HUES6 (cell line): ENCODE results near the gene PRDM4.

Experiments used
- H3K27ac ChIP-seq: 2 replicates; pipeline ENCODE4 v1.7.0; 2013; ENCODE audit warnings: low read depth, mild to moderate bottlenecking, low read length, inconsistent platforms
- H3K27me3 ChIP-seq: 2 replicates; pipeline ENCODE4 v1.6.1; 2013; ENCODE audit warnings: low read length; ENCODE audit not compliant: control insufficient read depth, insufficient read depth
- H3K36me3 ChIP-seq: 2 replicates; pipeline ENCODE4 v1.6.1; 2013; ENCODE audit warnings: low read length; ENCODE audit not compliant: control insufficient read depth, insufficient read depth
- H3K4me1 ChIP-seq: 2 replicates; pipeline ENCODE4 v1.6.1; 2013; ENCODE audit warnings: low read length; ENCODE audit not compliant: control insufficient read depth, insufficient read depth
- H3K4me3 ChIP-seq: 2 replicates; pipeline ENCODE4 v1.5.1; 2013; ENCODE audit warnings: low read depth, low read length
- H3K9ac ChIP-seq: one replicate; pipeline ENCODE4 v1.6.1; 2013; ENCODE audit warnings: mild to moderate bottlenecking, low read length
- H3K9me3 ChIP-seq: 2 replicates; pipeline ENCODE4 v1.6.1; 2013; ENCODE audit warnings: low read depth, low read length; ENCODE audit not compliant: control insufficient read depth, insufficient read depth

PRDM4 gene, protein sequence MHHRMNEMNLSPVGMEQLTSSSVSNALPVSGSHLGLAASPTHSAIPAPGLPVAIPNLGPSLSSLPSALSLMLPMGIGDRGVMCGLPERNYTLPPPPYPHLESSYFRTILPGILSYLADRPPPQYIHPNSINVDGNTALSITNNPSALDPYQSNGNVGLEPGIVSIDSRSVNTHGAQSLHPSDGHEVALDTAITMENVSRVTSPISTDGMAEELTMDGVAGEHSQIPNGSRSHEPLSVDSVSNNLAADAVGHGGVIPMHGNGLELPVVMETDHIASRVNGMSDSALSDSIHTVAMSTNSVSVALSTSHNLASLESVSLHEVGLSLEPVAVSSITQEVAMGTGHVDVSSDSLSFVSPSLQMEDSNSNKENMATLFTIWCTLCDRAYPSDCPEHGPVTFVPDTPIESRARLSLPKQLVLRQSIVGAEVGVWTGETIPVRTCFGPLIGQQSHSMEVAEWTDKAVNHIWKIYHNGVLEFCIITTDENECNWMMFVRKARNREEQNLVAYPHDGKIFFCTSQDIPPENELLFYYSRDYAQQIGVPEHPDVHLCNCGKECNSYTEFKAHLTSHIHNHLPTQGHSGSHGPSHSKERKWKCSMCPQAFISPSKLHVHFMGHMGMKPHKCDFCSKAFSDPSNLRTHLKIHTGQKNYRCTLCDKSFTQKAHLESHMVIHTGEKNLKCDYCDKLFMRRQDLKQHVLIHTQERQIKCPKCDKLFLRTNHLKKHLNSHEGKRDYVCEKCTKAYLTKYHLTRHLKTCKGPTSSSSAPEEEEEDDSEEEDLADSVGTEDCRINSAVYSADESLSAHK

DNA sequence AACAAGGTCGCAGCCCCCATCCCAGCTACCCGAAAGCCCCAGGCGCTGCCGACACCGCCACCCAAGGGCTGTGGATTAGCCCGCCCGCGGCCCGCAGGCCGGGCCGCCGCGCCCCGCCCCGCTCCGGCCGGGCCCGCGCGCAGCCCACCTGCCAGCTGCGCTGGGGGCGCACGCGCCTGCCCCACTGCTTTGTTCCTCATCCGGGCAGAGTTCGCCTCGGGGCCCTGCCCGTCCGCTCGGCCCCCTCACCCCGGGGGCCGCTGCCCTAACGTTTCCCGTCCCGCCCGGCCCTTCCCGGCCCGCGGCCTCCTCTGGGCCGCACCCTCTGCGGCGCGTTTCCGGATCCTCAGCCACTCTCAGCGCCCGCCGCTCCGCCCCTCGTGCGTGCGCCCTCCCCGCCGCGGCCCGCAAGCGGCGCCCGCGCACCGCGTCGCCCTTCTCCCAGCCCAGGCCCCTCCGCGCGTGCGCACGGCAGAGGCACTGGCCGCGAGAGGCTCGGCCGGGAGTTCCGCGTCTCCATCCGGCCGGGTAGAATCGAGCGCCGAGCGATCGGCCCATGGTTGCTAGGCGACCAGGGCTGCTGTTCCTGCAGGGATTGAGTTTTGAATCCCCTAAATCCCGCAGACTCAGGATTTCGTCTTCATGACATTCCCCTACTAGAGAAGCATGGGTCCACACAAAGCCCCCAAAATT, at the start of gene PRDM4:
Gene PRDM4, minus strand, starts transcription at position 329 of the 693 bp plus-strand sequence. CDS start 622 bp downstream, outside the sequence.
- Histone ChIP-seq H3K27ac (peak within 1 kb of the TSS; percentile 3), H3K4me3 (peak within 1 kb of the TSS; percentile 84), H3K27me3 (peaks cover 2% of the 10 kb centered on the region; the same call in 1 of the 2 replicates), H3K9ac (peak within 1 kb of the TSS; percentile 91), H3K9me3 (no peaks in the 10 kb centered on the region), H3K36me3 (peaks cover 25% of the 10 kb centered on the region), H3K4me1 (peaks cover 19% of the 10 kb centered on the region)

DNA sequence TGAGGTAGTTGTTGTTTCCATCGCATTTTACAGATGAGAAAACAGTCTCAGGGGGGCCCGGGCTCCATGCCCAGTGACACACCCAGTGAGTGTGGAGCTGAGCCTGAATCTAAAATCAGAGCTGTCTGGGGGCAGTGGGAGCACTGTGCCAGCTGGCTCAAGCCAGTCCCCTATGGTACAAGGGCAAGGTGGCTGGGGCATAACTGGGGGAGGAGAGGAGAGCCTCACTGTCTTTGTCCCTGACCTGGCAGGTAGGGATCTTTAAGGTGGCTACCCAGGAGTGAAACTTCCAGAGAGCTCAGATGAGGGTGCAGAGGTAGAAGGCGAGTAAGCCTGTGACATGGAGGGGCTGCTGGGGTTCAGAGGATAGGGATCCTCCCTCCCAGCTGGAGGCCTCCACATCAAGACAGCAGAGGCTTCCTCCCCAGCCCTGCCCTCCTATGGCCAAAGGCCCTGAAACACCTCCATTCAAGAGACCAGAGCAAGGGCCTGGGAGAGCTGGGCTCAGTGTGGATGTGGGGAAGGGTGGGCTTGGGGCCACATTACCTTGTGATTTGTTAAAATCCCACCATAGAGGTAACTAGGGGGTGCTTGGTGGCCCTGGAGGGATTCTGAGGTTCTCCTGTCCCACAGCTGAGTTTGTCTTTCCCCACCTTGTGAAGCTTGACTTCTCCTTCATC, 46.7 kb upstream of the PRDM4 start:
- Histone ChIP-seq H3K9ac (no peak overlapping the region), H3K4me3 (no peak overlapping the region), H3K9me3 (no peaks in the 10 kb centered on the region), H3K27me3 (no peaks in the 10 kb centered on the region), H3K4me1 (no peaks in the 10 kb centered on the region), H3K27ac (no peak overlapping the region), H3K36me3 (no peaks in the 10 kb centered on the region)

DNA sequence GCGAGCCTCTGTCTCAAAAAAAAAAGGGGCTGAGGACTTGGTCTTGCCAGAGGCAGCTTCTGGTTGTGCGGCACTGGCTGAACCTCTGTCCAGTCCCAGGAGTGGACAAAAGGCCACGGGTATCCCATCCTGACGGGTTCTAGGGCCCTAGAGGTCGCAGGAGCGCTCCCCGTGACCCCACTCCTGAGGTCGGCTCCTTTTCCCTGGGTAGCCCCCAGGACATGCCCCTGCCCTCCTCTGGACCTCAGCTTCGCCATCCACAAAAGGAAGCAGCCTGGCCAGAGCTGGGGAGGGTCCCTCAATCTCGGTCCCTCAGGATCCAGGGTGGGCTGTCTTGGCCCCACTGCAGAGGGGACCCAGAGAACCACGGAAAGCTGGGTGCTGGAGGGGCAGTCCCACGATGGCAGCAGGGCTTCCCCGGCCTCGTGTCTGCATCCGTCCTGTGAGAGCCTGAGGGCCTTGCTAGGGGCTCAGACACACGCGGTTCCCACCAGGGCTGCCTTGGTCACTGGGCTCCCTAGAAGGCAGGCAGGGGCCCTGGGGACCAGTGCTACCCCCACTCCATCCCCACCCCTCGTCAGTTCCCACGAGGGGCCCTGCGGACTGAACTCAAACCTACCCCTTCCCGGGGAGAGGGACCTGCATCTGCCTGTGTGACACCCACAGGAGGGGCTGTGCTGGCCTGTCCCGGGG, 44.7 kb upstream of the PRDM4 start:
- Histone ChIP-seq H3K27me3 (no peaks in the 10 kb centered on the region), H3K4me1 (no peaks in the 10 kb centered on the region), H3K4me3 (no peak overlapping the region), H3K36me3 (no peaks in the 10 kb centered on the region), H3K27ac (no peak overlapping the region), H3K9ac (no peak overlapping the region), H3K9me3 (no peaks in the 10 kb centered on the region)

DNA sequence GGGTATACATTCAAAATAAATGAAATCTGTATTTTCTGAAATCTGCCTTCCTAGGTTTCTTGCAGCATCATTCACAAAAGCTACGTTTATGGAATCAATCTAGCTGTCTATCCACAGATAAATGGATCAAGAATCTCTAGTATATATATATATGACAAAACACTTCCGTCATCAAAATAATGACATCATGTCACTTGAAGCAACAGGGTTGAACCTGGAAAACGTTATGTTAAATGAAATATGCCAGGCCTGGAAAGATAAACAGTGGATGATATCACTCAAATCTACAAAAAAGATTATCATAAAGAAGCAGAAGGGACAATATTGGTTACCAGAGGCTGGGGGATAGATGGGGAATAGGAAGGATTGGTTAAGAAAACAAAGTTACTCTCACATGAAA, 42.2 kb upstream of the PRDM4 start:
- no peak overlapping the region for H3K4me3 ChIP-seq
- H3K27me3 ChIP-seq, result no peaks in the 10 kb centered on the region
- no peaks in the 10 kb centered on the region for H3K4me1 ChIP-seq
- H3K27ac ChIP-seq, result no peak overlapping the region
- H3K9me3 ChIP-seq, result no peaks in the 10 kb centered on the region
- H3K36me3 ChIP-seq, result no peaks in the 10 kb centered on the region
- no peak overlapping the region for H3K9ac ChIP-seq

DNA sequence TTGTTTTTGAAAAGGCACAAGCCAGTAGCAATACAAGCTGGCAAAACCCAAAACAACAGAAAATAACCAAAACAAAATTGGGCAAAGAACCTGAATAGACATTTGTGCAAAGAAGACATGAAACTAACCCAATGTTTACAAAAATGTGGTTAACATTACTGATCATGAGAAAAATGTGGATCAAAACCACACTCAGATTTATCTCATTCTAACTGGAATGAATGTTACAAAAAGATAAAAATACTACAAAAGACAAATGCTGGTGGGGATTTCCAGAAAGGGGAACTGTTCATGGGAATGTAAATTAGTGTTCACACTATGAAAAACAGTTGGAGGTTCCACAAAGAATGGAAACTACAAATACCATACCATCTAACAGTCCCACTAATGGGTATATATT, 40.2 kb upstream of the PRDM4 start:
- Histone ChIP-seq H3K27me3 (peaks cover 3% of the 10 kb centered on the region), H3K9me3 (no peaks in the 10 kb centered on the region), H3K27ac (no peak overlapping the region), H3K36me3 (no peaks in the 10 kb centered on the region), H3K4me1 (no peaks in the 10 kb centered on the region), H3K4me3 (no peak overlapping the region), H3K9ac (no peak overlapping the region)

DNA sequence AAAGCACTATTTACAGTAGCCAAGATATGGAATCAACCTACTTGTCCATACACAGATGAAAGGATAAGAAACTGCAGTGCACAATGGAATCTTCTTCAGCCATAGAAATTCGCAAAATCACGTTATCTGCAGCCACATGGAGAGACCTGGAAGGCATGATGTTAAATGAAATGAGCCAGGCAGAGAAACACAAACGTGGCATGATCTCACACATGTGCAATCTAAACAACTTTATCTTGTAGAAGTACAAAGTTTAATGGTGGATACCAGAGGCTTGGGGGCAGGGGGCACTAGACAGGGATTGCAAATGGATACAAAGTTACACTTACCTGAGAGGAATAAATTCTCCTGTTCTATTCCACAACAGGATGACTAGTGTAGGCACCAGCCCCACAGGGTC, 37.6 kb upstream of the PRDM4 start:
- Histone ChIP-seq H3K27me3 (peaks cover 14% of the 10 kb centered on the region), H3K27ac (no peak overlapping the region), H3K9ac (no peak overlapping the region), H3K36me3 (no peaks in the 10 kb centered on the region), H3K4me3 (no peak overlapping the region), H3K9me3 (no peaks in the 10 kb centered on the region), H3K4me1 (no peaks in the 10 kb centered on the region)

DNA sequence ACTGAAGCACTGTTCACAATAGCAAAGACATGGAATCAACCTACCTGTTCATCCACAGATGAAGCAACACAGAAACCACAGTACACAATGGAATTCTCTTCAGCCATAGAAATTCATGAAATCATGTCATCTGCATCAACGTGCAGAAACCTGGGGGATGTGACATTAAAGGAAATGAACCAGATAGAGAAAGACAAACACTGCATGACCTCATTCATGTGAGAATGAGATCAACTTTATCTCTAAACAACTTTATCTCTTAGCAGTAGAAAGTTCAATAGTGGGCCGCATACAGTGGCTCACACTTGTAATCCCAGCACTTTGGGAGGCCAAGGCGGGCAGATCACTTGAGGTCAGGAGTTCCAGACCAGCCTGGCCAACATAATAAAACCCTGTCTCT, 33.5 kb upstream of the PRDM4 start:
- H3K4me1 ChIP-seq, result no peaks in the 10 kb centered on the region
- no peak overlapping the region for H3K9ac ChIP-seq
- H3K27ac ChIP-seq, result no peak overlapping the region
- peaks cover 14% of the 10 kb centered on the region for H3K27me3 ChIP-seq
- no peaks in the 10 kb centered on the region; the same call in 1 of the 2 replicates for H3K9me3 ChIP-seq
- H3K4me3 ChIP-seq, result no peak overlapping the region
- H3K36me3 ChIP-seq, result no peaks in the 10 kb centered on the region

DNA sequence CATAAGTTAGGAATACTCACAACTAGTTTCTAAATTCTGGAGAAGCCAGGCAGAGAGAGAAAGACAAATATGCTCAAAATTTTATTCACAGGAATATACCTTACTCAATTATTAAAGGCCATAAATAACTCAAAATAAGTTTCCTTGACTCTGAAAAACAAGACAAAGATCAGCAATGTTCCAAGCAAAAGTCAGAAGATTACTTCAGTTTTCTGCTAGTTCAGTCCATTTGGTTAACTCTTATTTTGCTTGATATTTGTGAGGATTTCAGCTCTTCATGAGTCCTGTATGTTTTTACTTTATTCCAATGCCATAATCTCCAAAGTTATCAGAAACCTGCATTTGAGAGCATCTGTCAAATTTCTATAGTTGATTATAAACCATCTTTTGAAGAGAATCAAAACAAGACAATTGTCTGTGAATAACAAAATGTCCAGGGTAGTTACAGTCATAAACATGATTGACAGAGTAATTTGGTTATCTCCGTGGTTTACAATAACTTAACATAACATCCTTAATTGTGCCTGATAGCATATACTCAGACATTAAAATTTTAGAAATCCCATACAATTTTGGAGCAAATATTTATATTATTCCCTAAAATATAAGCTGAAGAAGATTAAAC, 30.6 kb upstream of the PRDM4 start:
- no peaks in the 10 kb centered on the region for H3K4me1 ChIP-seq

DNA sequence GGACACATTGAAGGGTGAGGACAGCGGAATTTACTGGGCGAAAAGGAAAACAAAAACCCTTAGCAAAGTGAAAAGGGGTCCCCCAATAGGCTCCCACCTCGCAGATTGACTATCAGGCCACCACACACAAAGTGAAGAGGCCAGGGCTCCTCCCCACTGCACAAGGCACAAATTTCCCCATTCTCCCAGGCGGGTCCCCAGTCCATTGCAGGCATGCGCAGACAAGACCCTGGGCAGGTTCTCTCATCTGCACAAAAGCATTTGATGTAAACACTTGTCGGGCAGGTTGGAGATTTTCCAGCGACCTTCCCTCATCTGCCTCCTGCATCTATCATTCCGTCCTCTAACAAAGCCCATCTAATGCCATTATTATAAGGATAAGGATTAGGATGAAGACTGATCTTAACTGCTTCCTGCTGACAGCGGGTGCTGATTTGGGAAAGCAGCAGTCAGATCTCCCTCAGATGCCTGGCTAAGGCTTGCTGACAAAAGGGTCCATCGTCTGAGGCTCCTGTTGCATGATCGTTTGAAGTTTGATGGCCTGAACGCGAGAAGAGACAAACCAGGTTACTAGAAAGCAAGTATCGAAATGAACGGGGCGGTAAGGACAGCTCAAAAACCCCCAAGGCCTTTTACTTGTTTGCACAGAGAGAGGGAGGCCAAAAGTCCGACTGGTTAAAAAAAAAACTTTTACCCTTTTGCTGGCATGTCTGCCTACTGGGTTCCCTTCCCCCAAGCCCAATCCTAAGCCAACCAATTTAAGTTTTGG, 27.9 kb upstream of the PRDM4 start:
- Histone ChIP-seq H3K4me1 (no peaks in the 10 kb centered on the region), H3K27me3 (peaks cover 4% of the 10 kb centered on the region; the same call in 1 of the 2 replicates), H3K4me3 (no peak overlapping the region), H3K9me3 (no peaks in the 10 kb centered on the region; the same call in 1 of the 2 replicates), H3K36me3 (no peaks in the 10 kb centered on the region), H3K27ac (no peak overlapping the region), H3K9ac (no peak overlapping the region)

More for the DNA sequence above, 30.6 kb upstream of the PRDM4 start:
- no peak overlapping the region for H3K9ac ChIP-seq
- H3K27ac ChIP-seq, result no peak overlapping the region
- peaks cover 13% of the 10 kb centered on the region for H3K27me3 ChIP-seq
- no peaks in the 10 kb centered on the region for H3K36me3 ChIP-seq
- H3K9me3 ChIP-seq, result no peaks in the 10 kb centered on the region; the same call in 1 of the 2 replicates
- H3K4me3 ChIP-seq, result no peak overlapping the region
